Prostate gland (tissue), 2 donors: ENCODE measurements around the gene DPP10.

Experiments used
- POLR2AphosphoS5 ChIP-seq: sonication (generic); formaldehyde crosslinking; IDR thresholded peaks from one replicate; pipeline ENCODE4 v1.6.1; 2017; ENCODE audit warnings: antibody characterized with exemption
- TF ChIP-seq, protein P1 (sequence below), 4 experiments: fragments of 200-600 bp in 2 of 4; fragments of 450-650 bp in 2 of 4; sonication (generic) in 2 of 4; IDR thresholded peaks; 1 replicate in 3 of 4; 2 replicates in 1 of 4; pipeline ENCODE4 v1.5.1; 2016 to 2019; ENCODE audit warnings: antibody characterized with exemption in 4 of 4, mild to moderate bottlenecking in 2 of 4, moderate library complexity in 2 of 4

DNA sequence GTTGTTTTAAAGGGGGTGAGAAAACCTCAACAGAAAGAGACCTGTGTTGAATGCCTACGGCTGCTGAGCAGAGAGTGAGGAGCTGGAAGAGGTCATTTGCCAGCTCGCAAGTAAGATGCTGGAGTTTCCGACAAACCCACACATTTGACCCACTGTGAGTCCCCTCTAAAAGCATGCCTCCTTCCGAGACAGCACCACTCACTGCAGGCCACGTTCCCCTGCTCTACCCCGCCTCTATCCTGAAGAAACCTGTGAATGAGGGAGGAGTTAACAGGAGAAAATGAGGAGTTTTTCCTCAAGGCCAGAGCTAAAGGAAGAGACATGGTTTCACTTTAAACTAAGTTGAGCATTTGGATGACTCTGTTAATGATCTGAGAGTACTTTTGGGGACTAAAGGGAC, 188.7 kb downstream of the DPP10 start:
- TF ChIP-seq, protein P1, sequence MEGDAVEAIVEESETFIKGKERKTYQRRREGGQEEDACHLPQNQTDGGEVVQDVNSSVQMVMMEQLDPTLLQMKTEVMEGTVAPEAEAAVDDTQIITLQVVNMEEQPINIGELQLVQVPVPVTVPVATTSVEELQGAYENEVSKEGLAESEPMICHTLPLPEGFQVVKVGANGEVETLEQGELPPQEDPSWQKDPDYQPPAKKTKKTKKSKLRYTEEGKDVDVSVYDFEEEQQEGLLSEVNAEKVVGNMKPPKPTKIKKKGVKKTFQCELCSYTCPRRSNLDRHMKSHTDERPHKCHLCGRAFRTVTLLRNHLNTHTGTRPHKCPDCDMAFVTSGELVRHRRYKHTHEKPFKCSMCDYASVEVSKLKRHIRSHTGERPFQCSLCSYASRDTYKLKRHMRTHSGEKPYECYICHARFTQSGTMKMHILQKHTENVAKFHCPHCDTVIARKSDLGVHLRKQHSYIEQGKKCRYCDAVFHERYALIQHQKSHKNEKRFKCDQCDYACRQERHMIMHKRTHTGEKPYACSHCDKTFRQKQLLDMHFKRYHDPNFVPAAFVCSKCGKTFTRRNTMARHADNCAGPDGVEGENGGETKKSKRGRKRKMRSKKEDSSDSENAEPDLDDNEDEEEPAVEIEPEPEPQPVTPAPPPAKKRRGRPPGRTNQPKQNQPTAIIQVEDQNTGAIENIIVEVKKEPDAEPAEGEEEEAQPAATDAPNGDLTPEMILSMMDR (IDR thresholded peaks at IDR 0.05), result no peak
- TF ChIP-seq POLR2AphosphoS5, result no peak
